Esophagus muscularis mucosa (tissue), 3 donors: ENCODE results near the gene CD34.

ENCODE experiments used
- POLR2AphosphoS5 ChIP-seq, 2 donors: sonication (generic); formaldehyde crosslinking; IDR thresholded peaks; one replicate each; pipeline ENCODE4 v1.6.1; 2017; ENCODE audit warnings: antibody characterized with exemption in 2 of 2
- TF ChIP-seq, protein P1 (sequence below), 3 experiments: fragments of 200-600 bp in 2 of 3; fragments of 450-650 bp in 1 of 3; sonication (generic) in 2 of 3; IDR thresholded peaks; one replicate each; pipeline ENCODE4 v1.5.1; 2017 to 2019; ENCODE audit warnings: antibody characterized with exemption in 3 of 3, mild to moderate bottlenecking in 2 of 3, moderate library complexity in 1 of 3

DNA sequence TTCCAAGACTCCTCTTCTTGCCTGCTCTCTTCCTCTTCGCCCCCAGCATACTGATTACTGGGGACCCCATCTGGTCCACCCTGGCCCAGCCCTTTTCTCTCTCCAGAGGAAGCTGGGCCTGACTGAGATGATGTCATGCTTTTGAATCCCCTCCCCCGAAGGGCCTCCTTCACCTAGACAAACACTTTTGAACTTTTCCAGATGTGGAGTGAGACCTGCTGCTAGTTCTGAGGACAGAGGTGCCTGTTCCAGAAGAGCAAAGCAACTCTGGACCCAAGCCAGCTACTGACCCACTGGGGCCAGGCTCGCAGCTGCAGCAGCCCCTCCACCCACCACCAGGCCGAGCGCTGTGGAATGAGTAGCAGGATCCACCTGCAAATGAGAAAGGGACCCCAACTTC is 8.4 kb downstream of the CD34 start:
- TF ChIP-seq, protein P1, sequence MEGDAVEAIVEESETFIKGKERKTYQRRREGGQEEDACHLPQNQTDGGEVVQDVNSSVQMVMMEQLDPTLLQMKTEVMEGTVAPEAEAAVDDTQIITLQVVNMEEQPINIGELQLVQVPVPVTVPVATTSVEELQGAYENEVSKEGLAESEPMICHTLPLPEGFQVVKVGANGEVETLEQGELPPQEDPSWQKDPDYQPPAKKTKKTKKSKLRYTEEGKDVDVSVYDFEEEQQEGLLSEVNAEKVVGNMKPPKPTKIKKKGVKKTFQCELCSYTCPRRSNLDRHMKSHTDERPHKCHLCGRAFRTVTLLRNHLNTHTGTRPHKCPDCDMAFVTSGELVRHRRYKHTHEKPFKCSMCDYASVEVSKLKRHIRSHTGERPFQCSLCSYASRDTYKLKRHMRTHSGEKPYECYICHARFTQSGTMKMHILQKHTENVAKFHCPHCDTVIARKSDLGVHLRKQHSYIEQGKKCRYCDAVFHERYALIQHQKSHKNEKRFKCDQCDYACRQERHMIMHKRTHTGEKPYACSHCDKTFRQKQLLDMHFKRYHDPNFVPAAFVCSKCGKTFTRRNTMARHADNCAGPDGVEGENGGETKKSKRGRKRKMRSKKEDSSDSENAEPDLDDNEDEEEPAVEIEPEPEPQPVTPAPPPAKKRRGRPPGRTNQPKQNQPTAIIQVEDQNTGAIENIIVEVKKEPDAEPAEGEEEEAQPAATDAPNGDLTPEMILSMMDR (IDR thresholded peaks at IDR 0.05) = no peak
- no peak for TF ChIP-seq POLR2AphosphoS5 (IDR thresholded peaks at IDR 0.05)
